Mammary epithelial cell (primary cell): Measurements from ENCODE around the gene ATP5MK.
"Not testable (repeated sequence)": the region's sequence is repeated elsewhere in the genome, so short reads cannot be mapped to it uniquely, and the experiment has no call there.

Experiments used
- EZH2 ChIP-seq: IDR thresholded peaks from 2 replicates; pipeline ENCODE4 v1.6.1; 2012; ENCODE audit warnings: low read length, inconsistent platforms, borderline replicate concordance
- TF ChIP-seq, protein P1 (sequence below), 2 donors: IDR thresholded peaks in 1 of 2; conservative IDR thresholded peaks in 1 of 2; 2 replicates each; pipeline ENCODE4 v1.5.1; 2011 to 2012; ENCODE audit warnings: inconsistent platforms in 2 of 2, low read length in 2 of 2, mild to moderate bottlenecking in 2 of 2, control low read depth in 1 of 2, low read depth in 1 of 2; ENCODE audit not compliant: insufficient read depth in 1 of 2; ENCODE audit errors: extremely low read depth in 1 of 2

DNA sequence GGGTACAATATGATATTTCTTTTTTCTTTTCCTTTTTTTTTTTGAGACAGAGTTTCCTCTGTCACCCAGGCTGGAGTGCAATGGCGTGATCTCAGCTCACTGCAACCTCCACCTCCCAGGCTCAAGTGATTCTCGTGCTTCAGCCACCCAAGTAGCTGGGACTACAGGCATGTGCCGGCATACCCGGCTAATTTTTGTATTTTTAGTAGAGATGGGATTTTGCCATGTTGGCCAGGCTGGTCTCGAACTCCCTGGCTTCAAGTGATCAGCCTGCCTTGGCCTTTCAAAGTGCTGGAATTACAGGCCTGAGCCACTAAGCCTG, 20.8 kb upstream of the ATP5MK start:
- TF ChIP-seq, protein P1, sequence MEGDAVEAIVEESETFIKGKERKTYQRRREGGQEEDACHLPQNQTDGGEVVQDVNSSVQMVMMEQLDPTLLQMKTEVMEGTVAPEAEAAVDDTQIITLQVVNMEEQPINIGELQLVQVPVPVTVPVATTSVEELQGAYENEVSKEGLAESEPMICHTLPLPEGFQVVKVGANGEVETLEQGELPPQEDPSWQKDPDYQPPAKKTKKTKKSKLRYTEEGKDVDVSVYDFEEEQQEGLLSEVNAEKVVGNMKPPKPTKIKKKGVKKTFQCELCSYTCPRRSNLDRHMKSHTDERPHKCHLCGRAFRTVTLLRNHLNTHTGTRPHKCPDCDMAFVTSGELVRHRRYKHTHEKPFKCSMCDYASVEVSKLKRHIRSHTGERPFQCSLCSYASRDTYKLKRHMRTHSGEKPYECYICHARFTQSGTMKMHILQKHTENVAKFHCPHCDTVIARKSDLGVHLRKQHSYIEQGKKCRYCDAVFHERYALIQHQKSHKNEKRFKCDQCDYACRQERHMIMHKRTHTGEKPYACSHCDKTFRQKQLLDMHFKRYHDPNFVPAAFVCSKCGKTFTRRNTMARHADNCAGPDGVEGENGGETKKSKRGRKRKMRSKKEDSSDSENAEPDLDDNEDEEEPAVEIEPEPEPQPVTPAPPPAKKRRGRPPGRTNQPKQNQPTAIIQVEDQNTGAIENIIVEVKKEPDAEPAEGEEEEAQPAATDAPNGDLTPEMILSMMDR (conservative IDR thresholded peaks at IDR 0.05 in 1 of 2, IDR thresholded peaks at IDR 0.05 in 1 of 2; ENCODE audit: extremely low read depth in 1 of 2, insufficient read depth in 1 of 2, low read depth in 1 of 2, low read length in 2 of 2), result not testable (repeated sequence)
- TF ChIP-seq EZH2, result not testable (repeated sequence)
